ENCODE data around the gene DIAPH2.
"Not testable (repeated sequence)": the region's sequence is repeated elsewhere in the genome, so short reads cannot be mapped to it uniquely, and the experiment has no call there.

Gene DIAPH2

GRCh38 chrX:97389761-97390192 lies 705.1 kb downstream of the DIAPH2 start:
- DNase-seq (ENCODE audit: low spot score) = peak; percentile 24

- no peak for DNase-seq (ENCODE audit: low spot score)
These were observed 712.7 kb downstream of the DIAPH2 start for GRCh38 chrX:97397371-97397770.

GRCh38 chrX:97398030-97398551 lies 713.4 kb downstream of the DIAPH2 start:
- no peak for DNase-seq (ENCODE audit: low spot score)

- peak; percentile 23 for DNase-seq (ENCODE audit: low spot score)
These were observed 714.8 kb downstream of the DIAPH2 start for GRCh38 chrX:97399400-97399799.

- DNase-seq (ENCODE audit: low spot score) = no peak
These were observed 715.9 kb downstream of the DIAPH2 start for GRCh38 chrX:97400492-97400891.

- no peak for DNase-seq (ENCODE audit: low spot score)
These were observed 716.5 kb downstream of the DIAPH2 start for GRCh38 chrX:97401154-97401553.

- DNase-seq (ENCODE audit: low spot score) = no peak
These were observed 717.0 kb downstream of the DIAPH2 start for GRCh38 chrX:97401586-97402136.

- no peak for DNase-seq (ENCODE audit: low spot score)
These were observed 717.7 kb downstream of the DIAPH2 start for GRCh38 chrX:97402333-97402732.

- no peak for DNase-seq (ENCODE audit: low spot score)
These were observed 718.3 kb downstream of the DIAPH2 start for GRCh38 chrX:97402903-97403302.

- no peak for DNase-seq (ENCODE audit: low spot score)
These were observed 720.5 kb downstream of the DIAPH2 start for GRCh38 chrX:97405031-97405660.

GRCh38 chrX:97409632-97410415 lies 725.2 kb downstream of the DIAPH2 start:
- DNase-seq (ENCODE audit: low spot score) = not testable (repeated sequence)

- no peak for DNase-seq (ENCODE audit: low spot score)
These were observed 731.8 kb downstream of the DIAPH2 start for GRCh38 chrX:97416461-97416860.

- no peak for DNase-seq (ENCODE audit: low spot score)
These were observed 744.5 kb downstream of the DIAPH2 start for GRCh38 chrX:97429101-97429500.

GRCh38 chrX:97431281-97431680 lies 746.6 kb downstream of the DIAPH2 start:
- no peak for DNase-seq (ENCODE audit: low spot score)

- DNase-seq (ENCODE audit: low spot score) = peak; percentile 3
These were observed 761.7 kb downstream of the DIAPH2 start for GRCh38 chrX:97446298-97446882.

- no peak for DNase-seq (ENCODE audit: low spot score)
These were observed 762.7 kb downstream of the DIAPH2 start for GRCh38 chrX:97447306-97447705.

- DNase-seq (ENCODE audit: low spot score) = no peak
These were observed 767.6 kb downstream of the DIAPH2 start for GRCh38 chrX:97452283-97452682.

GRCh38 chrX:97461763-97462162 lies 777.1 kb downstream of the DIAPH2 start:
- no peak for DNase-seq (ENCODE audit: low spot score)

- no peak for DNase-seq (ENCODE audit: low spot score)
These were observed 786.4 kb downstream of the DIAPH2 start for GRCh38 chrX:97471071-97471470.

- no peak for DNase-seq (ENCODE audit: low spot score)
These were observed 790.3 kb downstream of the DIAPH2 start for GRCh38 chrX:97474933-97475332.

- no peak for DNase-seq (ENCODE audit: low spot score)
These were observed 794.7 kb downstream of the DIAPH2 start for GRCh38 chrX:97479106-97479890.

GRCh38 chrX:97481228-97481627 lies 796.6 kb downstream of the DIAPH2 start:
- no peak for DNase-seq (ENCODE audit: low spot score)

Data from GM03348 (cell line).